WI38 (cell line): Measurements from ENCODE around the gene OR2AT4.

ENCODE experiments used
- H3K4me3 ChIP-seq: 2 replicates; pipeline ENCODE4 v1.5.1; 2011; ENCODE audit warnings: low read depth, mild to moderate bottlenecking, control low read depth, low read length
- CTCF ChIP-seq: IDR thresholded peaks from 2 replicates; pipeline ENCODE4 v1.5.1; 2012; ENCODE audit warnings: low read depth, mild to moderate bottlenecking, control low read depth, low read length

Gene OR2AT4

GRCh38 chr11:75076671-75077070, 20.0 kb downstream of the OR2AT4 start:
- no peak overlapping the region for H3K4me3 ChIP-seq
- TF ChIP-seq CTCF, result no peak

- TF ChIP-seq CTCF, result no peak
- no peak overlapping the region for H3K4me3 ChIP-seq
Observed at GRCh38 chr11:75073459-75074190, 23.1 kb downstream of the OR2AT4 start.

DNA sequence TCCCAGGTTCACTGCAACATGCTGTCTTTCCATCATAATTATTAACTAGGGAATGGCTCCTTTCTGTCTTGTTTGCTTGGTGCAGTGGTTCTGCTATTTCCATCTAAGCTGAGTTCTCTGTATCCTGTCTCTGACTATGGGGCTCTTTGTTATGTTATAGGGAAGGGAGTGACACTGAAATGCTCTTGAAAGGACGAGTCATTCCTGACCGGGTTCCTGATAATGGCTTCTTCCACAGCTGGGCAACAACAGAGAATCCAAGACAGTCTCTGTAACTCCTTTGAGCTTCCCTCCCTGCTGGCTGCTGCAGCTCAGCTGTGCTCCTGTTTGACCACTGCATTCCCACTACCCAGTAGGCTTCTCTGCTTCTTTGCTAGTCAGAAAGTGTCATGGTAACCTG, 24.1 kb downstream of the OR2AT4 start:
- no peak for TF ChIP-seq CTCF
- no peak overlapping the region for H3K4me3 ChIP-seq

DNA sequence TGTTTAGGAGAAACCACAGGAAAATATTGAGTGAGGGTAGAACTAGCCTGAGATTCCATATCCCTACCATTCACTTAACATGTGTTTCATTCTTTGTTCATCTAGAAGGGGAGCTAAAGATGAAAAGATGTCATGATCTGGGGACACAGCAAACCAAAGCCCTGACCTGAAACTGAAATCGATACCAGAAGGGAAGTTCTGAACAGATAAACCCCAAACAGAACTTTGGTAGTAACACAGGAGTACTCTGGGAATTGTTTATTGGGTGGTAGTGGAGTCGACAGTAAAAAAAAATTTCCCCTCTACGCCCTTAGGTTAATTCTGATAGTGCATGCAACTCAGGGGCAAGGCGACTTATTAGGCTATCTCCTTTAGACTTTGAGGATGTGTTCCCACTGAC, 27.2 kb downstream of the OR2AT4 start:
- no peak overlapping the region for H3K4me3 ChIP-seq
- no peak for TF ChIP-seq CTCF

- no peak overlapping the region for H3K4me3 ChIP-seq
Observed at GRCh38 chr11:75068993-75069392, 27.7 kb downstream of the OR2AT4 start.

GRCh38 chr11:75068559-75068958, 28.1 kb downstream of the OR2AT4 start:
- no peak for TF ChIP-seq CTCF
- H3K4me3 ChIP-seq, result no peak overlapping the region

More at GRCh38 chr11:75068993-75069392, 27.7 kb downstream of the OR2AT4 start:
- no peak for TF ChIP-seq CTCF

DNA sequence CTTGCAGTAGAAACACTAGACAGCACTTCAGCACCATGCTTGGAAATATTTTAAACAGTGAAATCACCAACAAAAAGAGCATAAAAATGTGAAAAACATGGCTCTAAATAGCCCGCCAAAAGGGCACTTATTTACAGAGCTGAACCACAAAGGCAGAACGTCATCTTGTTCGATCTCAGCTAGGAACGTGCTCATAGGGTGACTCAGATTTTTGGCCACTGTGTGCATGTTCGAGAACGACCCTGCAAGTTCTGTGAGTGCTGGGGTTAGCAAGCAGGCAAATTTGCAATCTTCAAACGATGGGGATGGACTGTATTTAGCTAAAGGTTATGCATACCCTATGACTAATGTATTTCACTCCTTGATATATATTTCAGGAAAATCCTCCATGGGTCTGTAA, 30.6 kb downstream of the OR2AT4 start:
- H3K4me3 ChIP-seq, result no peak overlapping the region
- TF ChIP-seq CTCF, result no peak
